ENCODE data around the gene SPHK2.

The SPHK2 gene

DNA sequence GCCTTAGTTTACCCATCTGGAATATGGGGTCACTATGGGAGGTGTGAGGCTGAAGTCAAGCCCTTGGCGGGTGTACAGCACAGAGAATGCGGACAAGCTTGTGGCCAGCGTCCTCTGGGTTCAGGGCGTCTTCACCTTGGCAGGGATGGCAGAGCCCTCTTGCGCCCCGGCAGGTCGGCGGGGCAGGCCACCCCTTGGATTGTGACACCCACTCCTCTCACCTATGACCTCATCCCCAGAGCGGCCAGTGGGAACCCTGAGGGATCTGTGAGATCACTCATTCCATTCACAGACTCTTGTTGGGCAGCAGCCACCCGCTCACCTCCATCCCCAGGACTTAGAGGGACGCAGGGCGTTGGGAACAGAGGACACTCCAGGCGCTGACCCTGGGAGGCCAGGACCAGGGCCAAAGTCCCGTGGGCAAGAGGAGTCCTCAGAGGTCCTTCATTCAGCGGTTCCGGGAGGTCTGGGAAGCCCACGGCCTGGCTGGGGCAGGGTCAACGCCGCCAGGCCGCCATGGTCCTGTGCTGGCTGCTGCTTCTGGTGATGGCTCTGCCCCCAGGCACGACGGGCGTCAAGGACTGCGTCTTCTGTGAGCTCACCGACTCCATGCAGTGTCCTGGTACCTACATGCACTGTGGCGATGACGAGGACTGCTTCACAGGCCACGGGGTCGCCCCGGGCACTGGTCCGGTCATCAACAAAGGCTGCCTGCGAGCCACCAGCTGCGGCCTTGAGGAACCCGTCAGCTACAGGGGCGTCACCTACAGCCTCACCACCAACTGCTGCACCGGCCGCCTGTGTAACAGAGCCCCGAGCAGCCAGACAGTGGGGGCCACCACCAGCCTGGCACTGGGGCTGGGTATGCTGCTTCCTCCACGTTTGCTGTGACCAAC lies 12.6 kb upstream of the SPHK2 start, which contains the start of gene SPACA4:
Gene SPACA4 (plus strand): TSS at position 280 of the 896 bp plus-strand sequence. CDS start 237 bp downstream, at position 517.
- DNase-seq = peak; percentile 15

- DNase-seq = no peak
Observed at GRCh38 chr19:48607359-48607755, 11.9 kb upstream of the SPHK2 start.

DNA sequence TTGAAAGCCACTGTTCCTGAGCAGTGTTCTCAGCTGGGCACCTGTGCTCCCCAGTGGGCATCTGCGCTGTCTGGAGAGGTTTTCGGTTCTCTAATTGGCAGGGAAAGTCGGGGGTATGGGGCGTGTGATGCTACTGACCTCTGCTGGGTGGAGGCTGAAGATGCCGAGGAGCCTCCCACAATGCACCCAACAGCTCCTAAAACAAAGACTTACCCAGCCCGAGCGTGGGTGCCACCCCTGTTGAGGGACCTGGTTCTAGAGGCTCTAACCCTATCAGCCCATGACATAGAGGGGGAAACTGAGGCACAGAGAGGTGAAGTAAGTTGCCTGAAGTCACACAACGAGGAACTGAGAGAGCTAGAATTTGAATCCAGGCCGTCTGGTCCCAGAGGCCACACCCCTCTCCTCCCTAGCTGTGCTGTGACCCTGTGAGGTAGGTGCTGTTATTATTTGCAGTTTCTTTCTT lies 10.5 kb upstream of the SPHK2 start:
- peak; percentile 40 for DNase-seq

- peak; percentile 12 for DNase-seq
Observed at GRCh38 chr19:48609571-48610108, 9.7 kb upstream of the SPHK2 start.

DNA sequence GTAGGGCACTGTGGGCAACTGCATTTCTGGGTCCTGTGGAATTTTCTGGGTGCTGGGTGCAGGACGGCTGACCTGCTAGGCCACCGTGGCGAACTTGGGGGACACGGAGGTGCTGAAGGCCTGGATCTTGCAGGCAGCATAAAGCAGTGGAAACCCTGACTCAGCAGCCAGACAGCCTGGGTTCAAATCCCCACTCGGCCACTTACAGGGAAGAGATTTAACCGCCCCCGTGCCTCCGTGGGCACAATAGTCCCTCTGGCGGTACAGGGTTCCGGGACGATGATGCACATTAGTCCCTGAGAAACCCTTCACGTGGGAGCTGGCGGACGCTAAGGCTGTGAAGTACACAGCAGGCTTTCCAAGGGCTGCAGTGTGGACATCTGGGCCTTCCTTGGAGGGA lies 7.4 kb upstream of the SPHK2 start:
- no peak for DNase-seq

GRCh38 chr19:48613024-48613851 lies 6.1 kb upstream of the SPHK2 start:
- no peak for DNase-seq

GRCh38 chr19:48613852-48614435 lies 5.4 kb upstream of the SPHK2 start:
- DNase-seq = no peak

DNA sequence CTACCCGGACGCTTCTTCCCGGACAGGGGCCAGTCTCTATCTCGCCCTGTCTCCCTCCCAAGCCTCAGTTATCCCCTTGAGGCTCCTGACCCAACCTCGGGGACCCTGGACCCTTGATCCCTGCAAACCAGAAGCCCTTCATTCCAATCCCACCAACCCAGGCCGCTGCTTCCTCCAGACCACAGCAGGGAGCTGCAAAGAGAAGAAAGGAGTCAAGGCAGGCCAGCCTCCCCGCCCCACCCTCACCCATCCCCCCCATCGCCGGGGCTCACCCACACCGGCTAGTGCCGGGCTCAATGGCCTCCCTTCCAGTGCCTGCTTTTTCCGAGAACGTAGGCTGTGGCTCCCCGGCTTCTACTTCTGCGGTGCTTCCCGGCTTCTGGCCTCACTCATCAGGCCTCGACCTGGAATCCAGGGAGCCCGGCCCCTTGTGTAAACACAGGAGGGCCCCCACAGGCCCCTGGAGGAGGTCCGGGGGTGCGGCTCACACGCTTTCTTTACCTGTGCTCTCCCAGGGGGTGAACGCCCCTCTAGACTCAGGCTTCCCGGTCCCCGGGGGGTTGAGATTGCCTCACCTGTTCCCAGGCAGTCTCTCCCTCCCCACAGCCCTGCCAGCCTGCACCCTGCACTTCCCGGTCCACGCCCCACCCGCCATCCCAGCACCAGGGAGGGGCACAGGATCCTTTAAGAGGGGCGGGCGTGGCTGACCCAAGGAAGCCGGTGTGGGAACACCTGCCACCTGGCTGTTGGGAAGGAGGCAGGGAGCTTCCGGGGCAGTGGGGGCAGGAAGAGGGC lies 4.7 kb upstream of the SPHK2 start, which contains the start of gene FAM83E:
Gene FAM83E (minus strand): TSS at position 641 of the 795 bp plus-strand sequence. CDS start 1,704 bp downstream, outside the sequence.
- no peak for DNase-seq

- DNase-seq = no peak
Observed at GRCh38 chr19:48615231-48616040, 3.9 kb upstream of the SPHK2 start.

DNA sequence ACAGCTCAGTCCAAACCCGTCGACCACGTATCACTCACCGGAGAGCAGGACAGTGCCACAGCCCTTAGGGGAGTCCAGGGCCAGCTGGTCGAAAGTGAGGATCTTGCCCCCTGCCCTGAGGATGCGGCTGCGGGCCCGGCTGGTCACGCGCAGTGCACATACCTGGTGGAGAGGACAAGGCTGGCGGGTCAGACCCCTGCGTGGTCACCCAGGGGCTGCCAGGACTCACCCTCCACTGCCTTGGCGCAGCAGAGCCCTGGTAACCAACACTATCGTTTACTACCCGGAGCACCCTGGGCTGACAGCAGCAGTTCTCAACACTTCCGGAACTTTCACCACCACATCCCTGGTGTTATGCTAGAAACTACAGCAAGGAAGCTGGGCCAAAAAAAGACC lies 3.3 kb upstream of the SPHK2 start:
- DNase-seq = no peak

DNA sequence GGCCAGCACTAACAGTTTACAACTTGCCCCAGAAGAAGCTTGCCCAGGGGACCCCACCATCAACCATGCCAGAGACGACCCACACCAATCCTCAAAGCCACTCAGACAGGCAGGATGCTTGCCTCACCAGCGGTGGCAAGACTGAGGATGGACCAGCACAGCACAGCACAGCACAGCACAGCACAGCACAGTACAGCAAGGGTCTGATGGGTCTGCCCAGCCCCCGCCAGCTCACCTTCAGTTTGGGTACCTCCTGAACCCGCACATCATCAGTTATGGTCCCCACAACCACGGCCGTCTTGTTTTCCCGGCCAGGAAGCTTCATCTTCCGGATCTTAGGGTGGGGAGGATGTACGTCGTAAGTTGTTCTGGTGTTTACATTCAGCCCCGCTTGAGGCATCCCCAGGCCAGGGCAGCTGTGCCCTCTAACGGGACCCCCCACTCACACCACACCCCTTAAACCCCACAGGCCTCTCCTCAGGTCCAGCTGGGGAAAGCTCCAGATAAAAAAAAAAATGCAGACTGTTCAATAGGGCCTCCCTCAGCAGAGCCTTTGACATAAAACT lies 2.7 kb upstream of the SPHK2 start:
- no peak for DNase-seq

DNA sequence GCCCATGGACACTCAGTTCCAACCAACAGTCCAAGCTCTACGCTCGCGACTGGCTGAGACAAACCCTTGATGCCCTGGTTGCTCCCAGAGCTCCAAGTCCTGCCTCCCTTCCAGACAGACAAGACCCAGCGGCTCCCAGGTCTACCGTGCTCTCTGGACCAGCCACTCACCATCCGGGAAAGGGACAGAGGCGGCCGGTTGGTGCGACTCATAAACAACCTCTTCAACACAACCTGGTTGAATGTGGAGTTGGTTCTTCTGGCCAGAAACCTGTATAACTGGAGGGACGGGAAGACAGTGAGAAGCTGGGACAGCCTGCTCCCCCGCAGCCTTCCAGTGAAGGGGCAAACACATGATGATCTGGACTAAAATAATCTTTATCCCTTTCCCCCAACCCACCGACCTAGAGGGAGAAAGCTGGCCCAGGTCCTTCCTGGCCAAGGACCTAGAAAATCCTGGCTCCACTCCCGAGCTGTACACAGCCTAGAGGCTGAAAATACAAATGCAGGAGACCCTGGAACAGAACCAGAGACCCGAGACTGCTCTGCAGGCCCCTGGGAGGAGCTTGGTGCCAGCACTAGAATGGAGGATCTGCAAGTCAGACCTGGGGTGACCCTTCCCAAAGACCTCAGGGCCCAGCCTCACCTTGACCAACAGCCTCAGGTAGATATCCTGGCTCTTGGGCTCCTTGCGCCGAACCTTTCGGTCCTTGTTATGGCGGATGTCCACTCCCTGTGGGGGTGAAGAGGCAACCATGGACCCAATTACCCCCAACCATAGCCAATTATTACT lies 2.0 kb upstream of the SPHK2 start:
- DNase-seq = peak; percentile 47

GRCh38 chr19:48618278-48618915 lies 909 bp upstream of the SPHK2 start:
- DNase-seq = no peak

DNA sequence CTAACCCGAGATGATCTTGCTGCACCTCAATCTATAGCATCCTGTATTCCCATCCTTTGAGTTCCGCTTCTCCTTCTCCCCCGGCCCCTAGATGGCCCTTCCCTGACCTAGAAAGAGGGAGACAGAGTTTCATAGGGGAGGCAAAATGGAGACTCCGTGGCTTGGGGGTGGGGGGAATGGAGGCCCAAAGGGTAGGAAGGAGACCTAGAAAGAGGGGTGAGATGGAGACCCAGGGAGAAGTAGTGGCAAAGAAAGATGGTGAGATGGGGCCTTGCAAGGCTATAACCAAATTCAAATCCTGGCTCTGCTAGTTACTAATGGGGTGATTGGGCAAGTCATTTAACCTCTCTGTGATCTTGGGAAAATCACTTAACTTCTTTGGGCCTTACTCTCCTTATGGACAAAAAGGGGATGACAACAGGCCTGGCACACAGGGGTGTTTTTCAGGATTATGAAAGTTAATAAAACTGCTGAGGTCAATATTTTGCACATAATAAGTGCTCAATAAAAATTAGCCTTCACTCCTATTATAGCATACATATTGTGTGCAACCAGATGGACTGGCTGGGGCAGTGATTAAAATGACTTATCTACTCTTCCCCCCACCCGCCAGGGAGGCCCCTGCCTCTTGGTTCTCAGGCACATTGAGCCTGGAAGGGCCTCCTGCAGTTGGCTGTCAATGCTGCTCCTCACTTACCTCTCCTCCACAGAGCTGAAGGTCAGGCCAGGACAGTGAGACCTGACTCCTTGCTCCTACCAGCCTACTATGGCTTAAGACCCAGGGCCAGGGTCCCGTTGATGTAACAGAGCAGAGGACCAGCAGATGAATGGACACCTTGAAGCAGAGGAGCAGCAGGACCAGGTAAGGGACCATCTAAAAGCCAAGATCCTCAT lies 633 bp downstream of the SPHK2 start:
- no peak for DNase-seq

DNA sequence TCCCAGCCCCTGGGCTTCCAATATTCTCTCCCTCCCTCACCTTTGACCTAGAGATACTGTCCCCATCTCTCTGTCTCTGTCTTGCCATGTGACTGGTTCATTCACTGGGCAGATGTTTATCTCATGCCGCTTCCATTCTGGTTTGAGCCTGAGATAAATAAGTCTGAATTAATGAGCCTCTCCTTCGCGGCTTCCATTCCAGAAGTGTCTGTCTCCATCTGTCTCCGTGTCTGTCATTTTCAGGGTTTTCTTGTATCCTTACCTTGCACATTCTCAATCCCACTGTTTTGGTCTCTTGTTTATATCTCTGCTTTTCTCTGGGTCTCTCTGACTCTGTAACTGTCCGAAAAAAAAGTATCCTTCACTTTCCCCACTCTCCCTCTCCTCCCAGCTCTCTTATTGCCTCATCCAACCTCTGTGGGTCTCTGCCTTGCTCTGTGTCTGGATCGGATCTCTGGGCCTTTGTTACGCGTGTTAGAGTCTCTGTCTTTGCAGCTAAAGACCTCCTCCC lies 4.3 kb downstream of the SPHK2 start:
- no peak for DNase-seq

DNA sequence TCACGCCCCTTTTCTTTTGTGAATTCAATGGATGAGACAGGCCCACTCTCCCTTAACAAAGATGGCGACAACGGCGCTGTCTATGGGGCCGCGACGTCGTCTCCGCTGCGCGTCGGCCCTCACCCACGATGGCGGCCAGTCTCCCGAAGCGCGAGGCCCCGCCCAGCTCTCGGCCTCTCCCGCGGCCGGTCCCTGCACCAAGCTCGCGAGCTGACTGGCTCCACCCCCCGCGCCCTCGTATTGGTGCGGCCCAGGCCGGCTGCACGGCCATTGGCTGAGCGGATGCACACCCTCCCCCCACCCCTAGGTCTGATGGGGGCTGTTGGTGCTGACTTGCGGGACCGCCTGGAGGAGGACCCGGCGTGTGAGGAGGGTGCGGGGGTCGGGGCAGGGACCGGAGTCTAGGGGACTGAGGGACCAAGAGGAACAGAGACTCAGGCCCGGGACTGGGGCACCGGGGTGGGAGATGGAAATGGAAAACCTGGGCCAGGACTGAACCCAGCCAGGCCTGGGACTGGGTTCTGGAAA lies 4.8 kb downstream of the SPHK2 start:
- peak; percentile 99 for DNase-seq
